K562 (cell line): ENCODE measurements around the gene MTPN. TPM values are rescaled to one million over a fixed set of nuclear protein-coding genes. Genes with fewer than 3 reads are reported as not detected.

Source experiments
- ATAC-seq: fragments of 200-7000 bp; cut with Tn5 transposase; 3 replicates; pipeline ENCODE4 v1.9.1; 2020; ENCODE audit warnings: moderate library complexity
- BruUV-seq: library from RNA; stranded (reverse); fragments of 400-500 nt; replicated peaks from 2 replicates; lab custom pipeline; 2021; lab: Mats Ljungman, UMichigan
- CTCF ChIA-PET: fragments of 300-600 bp; formaldehyde crosslinking; extraction: SDS; loops from one replicate; lab custom pipeline; 2021; ENCODE audit warnings: low intra/inter-chr PET ratio; lab: Yijun Ruan, JAX
- POLR2A ChIA-PET: fragments of 300-600, 350-650 bp; sonication (Branson Sonifier 250); formaldehyde crosslinking; extraction: SDS; loops from one replicate; lab custom pipeline; 2021; ENCODE audit warnings: antibody characterized with exemption, inconsistent platforms; lab: Yijun Ruan, JAX
- DNase-seq, 4 experiments: peaks; one replicate each; pipeline versions ENCODE4 v3.0.0 to v3.0.0-alpha.2; 2011 to 2018; ENCODE audit warnings: low spot score in 3 of 4, mixed read lengths in 3 of 4; ENCODE audit errors: extremely low read depth in 1 of 4
- FAIRE-seq: peaks from 2 replicates; lab custom pipeline; 2011; peaks lifted over from hg19 to GRCh38; lab: Jason Lieb, UNC
- H2AFZ ChIP-seq: 2 replicates; pipeline ENCODE4 v1.6.0; 2011; ENCODE audit warnings: low read depth, low read length, control low read depth, inconsistent platforms
- H3K27ac ChIP-seq: fragments of 200-600 bp; 3 replicates; pipeline ENCODE4 v1.8.0; 2011; ENCODE audit warnings: low read depth, mild to moderate bottlenecking, control low read depth, inconsistent platforms, low read length, moderate library complexity, mixed read lengths; ENCODE audit errors: extremely low read depth
- H3K27me3 ChIP-seq, 2 experiments: fragments of 300-600 bp in 1 of 2; 2 replicates in 1 of 2; 3 replicates in 1 of 2; pipeline versions ENCODE4 v1.6.0 to v1.8.0; 2011; ENCODE audit warnings: inconsistent platforms in 2 of 2, low read length in 2 of 2, mild to moderate bottlenecking in 1 of 2, mixed read lengths in 1 of 2, moderate library complexity in 1 of 2; ENCODE audit not compliant: control insufficient read depth in 2 of 2, insufficient read depth in 2 of 2
- H3K36me3 ChIP-seq: fragments of 300-600 bp; 3 replicates; pipeline ENCODE4 v1.8.0; 2011; ENCODE audit warnings: mild to moderate bottlenecking, low read length, inconsistent platforms; ENCODE audit not compliant: control insufficient read depth, insufficient read depth
- H3K4me1 ChIP-seq, 2 experiments: fragments of 200-600 bp in 1 of 2; replicated peaks in 1 of 2; 2 replicates in 1 of 2; 3 replicates in 1 of 2; pipeline versions ENCODE4 v1.5.1 to v1.8.0; 2011; ENCODE audit warnings: inconsistent platforms in 2 of 2, low read length in 2 of 2, mild to moderate bottlenecking in 1 of 2, mixed read lengths in 1 of 2, moderate library complexity in 1 of 2; ENCODE audit not compliant: control insufficient read depth in 2 of 2, insufficient read depth in 2 of 2
- H3K4me2 ChIP-seq: 2 replicates; pipeline ENCODE4 v1.6.1; 2011; ENCODE audit warnings: low read length, control low read depth, inconsistent platforms, mixed read lengths; ENCODE audit not compliant: insufficient read depth
- H3K4me3 ChIP-seq: fragments of 200-600 bp; sonication (generic), shearing (Covaris generic); 2 replicates; pipeline ENCODE4 v1.5.1; 2016; ENCODE audit warnings: control low read depth, inconsistent platforms
- H3K79me2 ChIP-seq: fragments of 200-600 bp; 3 replicates; pipeline ENCODE4 v1.8.0; 2011; ENCODE audit warnings: low read length, inconsistent platforms; ENCODE audit not compliant: control insufficient read depth, insufficient read depth
- H3K9ac ChIP-seq, 2 experiments: 2 replicates each; pipeline versions ENCODE4 v1.6.0 to v1.6.1; 2011; ENCODE audit warnings: low read depth in 2 of 2, low read length in 2 of 2, control low read depth in 1 of 2, inconsistent platforms in 1 of 2, mild to moderate bottlenecking in 1 of 2, mixed read lengths in 1 of 2; ENCODE audit not compliant: insufficient read depth in 1 of 2
- H3K9me1 ChIP-seq: one replicate; pipeline ENCODE4 v1.6.0; 2011; ENCODE audit warnings: inconsistent platforms, mild to moderate bottlenecking, low read length, moderate library complexity; ENCODE audit not compliant: control insufficient read depth, insufficient read depth
- H3K9me3 ChIP-seq: replicated peaks from 2 replicates; pipeline ENCODE4 v1.5.1; 2011; ENCODE audit warnings: low read depth, low read length, inconsistent platforms; ENCODE audit not compliant: control insufficient read depth, insufficient read depth
- H4K20me1 ChIP-seq: replicated peaks from 2 replicates; pipeline ENCODE4 v1.6.1; 2011; ENCODE audit warnings: low read length, inconsistent platforms, mixed read lengths; ENCODE audit not compliant: control insufficient read depth, insufficient read depth
- CBFA2T3 ChIP-seq: fragments of 450-650 bp; IDR thresholded peaks from 2 replicates; pipeline ENCODE4 v1.6.1; 2017
- L3MBTL2 ChIP-seq: fragments of 450-650 bp; IDR thresholded peaks from 2 replicates; pipeline ENCODE4 v1.6.1; 2016; ENCODE audit warnings: mild to moderate bottlenecking, moderate library complexity
- MGA ChIP-seq: fragments of 450-650 bp; IDR thresholded peaks from 2 replicates; pipeline ENCODE4 v1.6.1; 2016; ENCODE audit warnings: mild to moderate bottlenecking, moderate library complexity
- OTX1 ChIP-seq: fragments of 450-650 bp; formaldehyde crosslinking; IDR thresholded peaks from 2 replicates; pipeline ENCODE4 v1.4.0; 2022; ENCODE audit warnings: mild to moderate bottlenecking
- TCFL5 ChIP-seq: fragments of 250-450 bp; sonication (Bioruptor Pico); conservative IDR thresholded peaks from 2 replicates; pipeline ENCODE4 v1.6.1; 2021; ENCODE audit warnings: mild to moderate bottlenecking, moderate library complexity, matching md5 sums
- WGBS: fragments of 100-300 bp; shearing (Covaris generic); methylation state at CpG from one replicate; pipeline ENCODE4 v1.1.6; 2016; ENCODE audit warnings: low coverage, mixed read lengths; ENCODE audit not compliant: insufficient coverage; ENCODE audit errors: missing lambda C conversion rate; 5-methylcytosine and 5-hydroxymethylcytosine counted together
- in situ Hi-C: fragments of 300-500 bp; cut with MboI; formaldehyde crosslinking; loops from 4 replicates; pipeline ENCODE4 v1.15.0; 2018; ENCODE audit warnings: inconsistent platforms, mixed read lengths
- intact Hi-C: fragments of 100-400 bp; cut with micrococcal nuclease; formaldehyde crosslinking; loops from 2 replicates; pipeline ENCODE4 v1.14.2; 2022
- polyA plus RNA-seq, 8 experiments: library from polyadenylated mRNA; depleted of rRNA in 4 of 8; stranded (reverse) in 5 of 8; unstranded in 3 of 8; fragments of >200 nt; fragmentation: Nextera tagmentation in 2 of 8; fragmentation: Illumina TruSeq in 1 of 8; extraction: Ambion mirVana in 2 of 8; extraction: Trizol in 1 of 8; gene quantifications; 2 replicates each; pipeline versions ENCODE4 v1.2.1 to v1.2.3, GENCODE V29; 2011 to 2014; ENCODE audit warnings: inconsistent platforms in 1 of 8, missing spikeins in 1 of 8
- total RNA-seq, 7 experiments: library from RNA; depleted of rRNA in 6 of 7; stranded (reverse); fragments of >200 nt in 6 of 7; fragmentation: Illumina TruSeq in 2 of 7; extraction: Trizol in 2 of 7; gene quantifications; 2 replicates each; pipeline versions ENCODE4 v1.2.1 to v1.2.3, GENCODE V29; 2011 to 2021; ENCODE audit warnings: low replicate concordance in 1 of 7
- TF ChIP-seq, protein P1 (sequence below), 2 experiments: IDR thresholded peaks in 1 of 2; conservative IDR thresholded peaks in 1 of 2; 2 replicates each; pipeline ENCODE4 v1.6.1; 2016; ENCODE audit warnings: low read depth in 2 of 2, mild to moderate bottlenecking in 1 of 2, missing compliant biosample characterization in 1 of 2, missing genetic modification characterization in 1 of 2, moderate library complexity in 1 of 2
- TF ChIP-seq, protein P2 (sequence below): fragments of 450-650 bp; IDR thresholded peaks from 2 replicates; pipeline ENCODE4 v1.6.1; 2016

The MTPN gene
- total and polyA plus RNA-seq, 9 of the 15 experiments (the other 6 are each of a cell fraction or from before 2014, with no cell fraction given), result 68.5 to 261 (median 156) TPM

DNA sequence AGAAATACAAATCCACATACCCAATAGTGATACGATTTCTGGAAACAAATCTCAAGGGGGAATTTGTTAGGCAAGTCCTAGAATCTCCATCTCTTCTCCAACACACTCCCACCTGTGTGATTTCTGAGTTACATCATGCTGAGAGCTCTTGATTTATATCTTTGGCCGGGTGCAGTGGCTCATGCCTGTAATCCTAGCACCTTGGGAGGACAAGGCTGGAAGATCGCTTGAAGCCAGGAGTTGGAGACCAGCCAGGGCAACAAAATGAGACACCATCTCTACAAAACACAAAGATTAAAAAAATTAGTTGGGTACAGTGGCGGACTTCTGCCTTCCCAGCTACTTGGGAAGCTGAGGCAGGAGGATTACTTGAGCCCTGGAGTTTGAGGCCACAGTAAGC lies 1.5 kb upstream of the MTPN start:
- Histone ChIP-seq H2AFZ (peak overlapping the region; percentile 97), H3K4me1 (peaks cover 20 to 66% of the 10 kb centered on the region in 2 experiments), H3K4me2 (no peak overlapping the region), H3K79me2 (peaks cover 36% of the 10 kb centered on the region), H4K20me1 (no peaks in the 10 kb centered on the region), H3K36me3 (peaks cover 21% of the 10 kb centered on the region), H3K9me1 (peaks cover 4% of the 10 kb centered on the region), H3K27me3 (no peaks in the 10 kb centered on the region), H3K4me3 (no peak overlapping the region), H3K27ac (no peak overlapping the region), H3K9me3 (no peaks in the 10 kb centered on the region), H3K9ac (no peak overlapping the region)
- ChIA-PET CTCF (no interaction called here), POLR2A (interaction anchor here (2.0 kb wide), 1 partner anchor 11 kb away, joined by 4 read pairs; no protein-coding TSS in a partner anchor)
- no peak for ATAC-seq
- FAIRE-seq, result no peak
- intact Hi-C loops (loop anchor here (10.0 kb wide), 1 partner anchor 54 kb away; no protein-coding TSS in a partner anchor), in situ Hi-C loops (no loop called here)
- no TSS peak for BruUV-seq
- DNase-seq, result no peak
- 41% methylated on average over 4 of the region's 4 CpGs for WGBS
- TF ChIP-seq TCFL5, result no peak
- TF ChIP-seq MGA, result peak; percentile 23; the same call in 1 of the 2 replicates
- TF ChIP-seq L3MBTL2, result peak; percentile 84
- TF ChIP-seq, protein P1, sequence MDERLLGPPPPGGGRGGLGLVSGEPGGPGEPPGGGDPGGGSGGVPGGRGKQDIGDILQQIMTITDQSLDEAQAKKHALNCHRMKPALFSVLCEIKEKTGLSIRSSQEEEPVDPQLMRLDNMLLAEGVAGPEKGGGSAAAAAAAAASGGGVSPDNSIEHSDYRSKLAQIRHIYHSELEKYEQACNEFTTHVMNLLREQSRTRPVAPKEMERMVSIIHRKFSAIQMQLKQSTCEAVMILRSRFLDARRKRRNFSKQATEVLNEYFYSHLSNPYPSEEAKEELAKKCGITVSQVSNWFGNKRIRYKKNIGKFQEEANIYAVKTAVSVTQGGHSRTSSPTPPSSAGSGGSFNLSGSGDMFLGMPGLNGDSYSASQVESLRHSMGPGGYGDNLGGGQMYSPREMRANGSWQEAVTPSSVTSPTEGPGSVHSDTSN (CRISPR knock-in tag; IDR thresholded peaks at IDR 0.05; ENCODE audit: low read depth), result no peak
- TF ChIP-seq, protein P1 (tag; conservative IDR thresholded peaks at IDR 0.05; ENCODE audit: low read depth), result peak; percentile 79
- 0 out of 2 replicates have a peak, but pooled peaks have one; percentile 13 for TF ChIP-seq CBFA2T3
- TF ChIP-seq, protein P2, sequence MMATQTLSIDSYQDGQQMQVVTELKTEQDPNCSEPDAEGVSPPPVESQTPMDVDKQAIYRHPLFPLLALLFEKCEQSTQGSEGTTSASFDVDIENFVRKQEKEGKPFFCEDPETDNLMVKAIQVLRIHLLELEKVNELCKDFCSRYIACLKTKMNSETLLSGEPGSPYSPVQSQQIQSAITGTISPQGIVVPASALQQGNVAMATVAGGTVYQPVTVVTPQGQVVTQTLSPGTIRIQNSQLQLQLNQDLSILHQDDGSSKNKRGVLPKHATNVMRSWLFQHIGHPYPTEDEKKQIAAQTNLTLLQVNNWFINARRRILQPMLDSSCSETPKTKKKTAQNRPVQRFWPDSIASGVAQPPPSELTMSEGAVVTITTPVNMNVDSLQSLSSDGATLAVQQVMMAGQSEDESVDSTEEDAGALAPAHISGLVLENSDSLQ, result peak; percentile 74
- TF ChIP-seq OTX1, result no peak
